ENCODE data around the gene C1orf87.

The C1orf87 gene

DNA sequence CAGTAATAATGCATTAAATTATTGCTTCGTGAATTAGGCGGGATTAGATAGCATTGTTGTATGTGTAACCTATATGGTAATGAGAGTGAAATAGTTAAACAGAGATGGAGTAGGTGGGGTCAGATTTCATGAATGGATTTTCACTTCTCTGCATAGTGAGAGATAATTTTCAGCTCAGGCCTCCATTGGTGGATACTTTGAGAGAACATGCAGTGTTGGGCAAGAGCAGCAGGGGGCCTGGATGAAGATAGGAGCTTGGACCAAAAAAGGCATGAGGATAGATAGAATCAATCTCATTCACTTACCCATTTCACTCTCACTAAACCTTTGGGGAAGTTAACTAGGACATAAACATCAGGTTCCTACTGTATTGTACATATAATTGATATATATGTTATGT, 39.5 kb upstream of the C1orf87 start:
- H3K36me3 ChIP-seq (ENCODE audit: control insufficient read depth in 2 of 2, insufficient read depth in 1 of 2, low read length in 2 of 2), result no peaks in the 10 kb centered on the region
- no peaks in the 10 kb centered on the region for H3K4me1 ChIP-seq (ENCODE audit: control insufficient read depth, insufficient read depth, low read length)
- ChIA-PET CTCF (interaction anchor here (0.9 kb wide), 1 partner anchor 23 kb away, joined by 3 read pairs; no protein-coding TSS in a partner anchor), POLR2A (no interaction called here)
- TF ChIP-seq, protein P1, sequence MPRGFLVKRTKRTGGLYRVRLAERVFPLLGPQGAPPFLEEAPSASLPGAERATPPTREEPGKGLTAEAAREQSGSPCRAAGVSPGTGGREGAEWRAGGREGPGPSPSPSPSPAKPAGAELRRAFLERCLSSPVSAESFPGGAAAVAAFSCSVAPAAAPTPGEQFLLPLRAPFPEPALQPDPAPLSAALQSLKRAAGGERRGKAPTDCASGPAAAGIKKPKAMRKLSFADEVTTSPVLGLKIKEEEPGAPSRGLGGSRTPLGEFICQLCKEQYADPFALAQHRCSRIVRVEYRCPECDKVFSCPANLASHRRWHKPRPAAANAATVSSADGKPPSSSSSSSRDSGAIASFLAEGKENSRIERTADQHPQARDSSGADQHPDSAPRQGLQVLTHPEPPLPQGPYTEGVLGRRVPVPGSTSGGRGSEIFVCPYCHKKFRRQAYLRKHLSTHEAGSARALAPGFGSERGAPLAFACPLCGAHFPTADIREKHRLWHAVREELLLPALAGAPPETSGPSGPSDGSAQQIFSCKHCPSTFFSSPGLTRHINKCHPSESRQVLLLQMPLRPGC (tag by site-specific recombination; IDR thresholded peaks at IDR 0.05), result no peak
- TF ChIP-seq KLF10 (tag by site-specific recombination; IDR thresholded peaks at IDR 0.05), result no peak
- TF ChIP-seq ZNF416 (tag by site-specific recombination; IDR thresholded peaks at IDR 0.05), result no peak
- TF ChIP-seq ZBTB8A (tag by site-specific recombination; IDR thresholded peaks at IDR 0.05), result no peak
- TF ChIP-seq ZNF558 (tag by site-specific recombination; IDR thresholded peaks at IDR 0.05), result no peak
- TF ChIP-seq ZNF561 (tag by site-specific recombination; IDR thresholded peaks at IDR 0.05; ENCODE audit: borderline replicate concordance), result no peak
- no peak for TF ChIP-seq ZNF175 (tag by site-specific recombination; IDR thresholded peaks at IDR 0.05)
- no peak for TF ChIP-seq ZNF366 (tag by site-specific recombination; conservative IDR thresholded peaks at IDR 0.05)
- TF ChIP-seq ZNF626 (tag by site-specific recombination; IDR thresholded peaks at IDR 0.05), result no peak
- no peak for TF ChIP-seq ZNF629 (tag by site-specific recombination; IDR thresholded peaks at IDR 0.05)
- TF ChIP-seq ZNF792 (tag by site-specific recombination; IDR thresholded peaks at IDR 0.05), result no peak
- no peak for TF ChIP-seq ZNF544 (tag by site-specific recombination; IDR thresholded peaks at IDR 0.05)
- TF ChIP-seq, protein P2, sequence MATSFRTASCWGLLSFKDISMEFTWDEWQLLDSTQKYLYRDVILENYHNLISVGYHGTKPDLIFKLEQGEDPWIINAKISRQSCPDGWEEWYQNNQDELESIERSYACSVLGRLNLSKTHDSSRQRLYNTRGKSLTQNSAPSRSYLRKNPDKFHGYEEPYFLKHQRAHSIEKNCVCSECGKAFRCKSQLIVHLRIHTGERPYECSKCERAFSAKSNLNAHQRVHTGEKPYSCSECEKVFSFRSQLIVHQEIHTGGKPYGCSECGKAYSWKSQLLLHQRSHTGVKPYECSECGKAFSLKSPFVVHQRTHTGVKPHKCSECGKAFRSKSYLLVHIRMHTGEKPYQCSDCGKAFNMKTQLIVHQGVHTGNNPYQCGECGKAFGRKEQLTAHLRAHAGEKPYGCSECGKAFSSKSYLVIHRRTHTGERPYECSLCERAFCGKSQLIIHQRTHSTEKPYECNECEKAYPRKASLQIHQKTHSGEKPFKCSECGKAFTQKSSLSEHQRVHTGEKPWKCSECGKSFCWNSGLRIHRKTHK (tag by site-specific recombination; IDR thresholded peaks at IDR 0.05), result no peak
- no peak for TF ChIP-seq ZNF10 (tag by site-specific recombination; IDR thresholded peaks at IDR 0.05)
- no peak for TF ChIP-seq ZNF837 (tag by site-specific recombination; IDR thresholded peaks at IDR 0.05)
- TF ChIP-seq HOXA7 (CRISPR knock-in tag; IDR thresholded peaks at IDR 0.05; ENCODE audit: borderline replicate concordance), result no peak
- TF ChIP-seq ZNF624 (tag by site-specific recombination; IDR thresholded peaks at IDR 0.05), result no peak
- no peak for TF ChIP-seq ZNF426 (tag by site-specific recombination; IDR thresholded peaks at IDR 0.05)
- H3K9me3 ChIP-seq (ENCODE audit: control insufficient read depth, insufficient read depth, low read depth, low read length), result no peaks in the 10 kb centered on the region
- H3K27ac ChIP-seq (ENCODE audit: extremely low read depth, low read depth, low read length), result no peak overlapping the region
- no peak overlapping the region for H3K4me3 ChIP-seq (ENCODE audit: low read depth, low read length)

DNA sequence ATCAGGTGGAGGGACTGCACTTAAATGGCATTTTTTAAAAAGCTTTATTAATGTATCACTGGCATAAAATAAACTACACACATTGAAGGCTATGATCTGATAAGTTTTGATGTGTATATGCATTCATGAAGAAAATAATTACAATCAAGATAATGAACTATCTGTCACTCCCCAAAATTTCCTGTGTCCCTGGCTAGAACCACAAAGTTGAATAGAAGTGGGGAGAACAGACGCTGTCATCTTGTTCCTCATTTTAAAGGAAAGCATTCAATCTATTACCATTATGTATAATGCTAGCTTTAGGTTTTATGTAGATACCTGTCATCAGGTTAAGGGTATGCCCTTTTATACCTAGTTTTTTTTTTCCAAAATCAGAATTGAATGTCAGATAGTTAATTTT, 38.1 kb upstream of the C1orf87 start:
- Histone ChIP-seq H3K27ac (ENCODE audit: extremely low read depth, low read depth, low read length) (no peak overlapping the region), H3K36me3 (ENCODE audit: control insufficient read depth in 2 of 2, insufficient read depth in 1 of 2, low read length in 2 of 2) (no peaks in the 10 kb centered on the region), H3K4me3 (ENCODE audit: low read depth, low read length) (no peak overlapping the region), H3K9me3 (ENCODE audit: control insufficient read depth, insufficient read depth, low read depth, low read length) (no peaks in the 10 kb centered on the region), H3K4me1 (ENCODE audit: control insufficient read depth, insufficient read depth, low read length) (no peaks in the 10 kb centered on the region)
- ChIA-PET CTCF (no interaction called here), POLR2A (no interaction called here)
- TF ChIP-seq ZNF837 (tag by site-specific recombination; IDR thresholded peaks at IDR 0.05) (no peak), ZNF175 (tag by site-specific recombination; IDR thresholded peaks at IDR 0.05) (no peak), ZNF571 (tag by site-specific recombination; IDR thresholded peaks at IDR 0.05) (no peak), WT1 (tag by site-specific recombination; IDR thresholded peaks at IDR 0.05) (no peak), ZNF174 (tag by site-specific recombination; IDR thresholded peaks at IDR 0.05) (no peak), ZSCAN16 (tag by site-specific recombination; IDR thresholded peaks at IDR 0.05) (no peak), BCL11A (tag by site-specific recombination; IDR thresholded peaks at IDR 0.05; ENCODE audit: low read depth) (no peak), ZBTB7A (tag by site-specific recombination; IDR thresholded peaks at IDR 0.05; ENCODE audit: low read depth) (no peak), ZNF677 (tag by site-specific recombination; IDR thresholded peaks at IDR 0.05) (no peak), PRDM6 (tag by site-specific recombination; IDR thresholded peaks at IDR 0.05) (no peak)

Data from HEK293 (cell line).